Stimulated activated CD4-positive, alpha-beta T cell treated with anti-CD3 and anti-CD28 coated beads, Interleukin-2, amount 100 ng/mL, for 4 hours (primary cell): ENCODE measurements around the gene ASPSCR1.
A peak's percentile ranks its signal among the peaks of the same experiment; 100 is the strongest.

Experiments used
- DNase-seq: peaks from one replicate; pipeline ENCODE4 v3.0.0-alpha.2; 2020; ENCODE audit warnings: low read depth

The ASPSCR1 gene, protein sequence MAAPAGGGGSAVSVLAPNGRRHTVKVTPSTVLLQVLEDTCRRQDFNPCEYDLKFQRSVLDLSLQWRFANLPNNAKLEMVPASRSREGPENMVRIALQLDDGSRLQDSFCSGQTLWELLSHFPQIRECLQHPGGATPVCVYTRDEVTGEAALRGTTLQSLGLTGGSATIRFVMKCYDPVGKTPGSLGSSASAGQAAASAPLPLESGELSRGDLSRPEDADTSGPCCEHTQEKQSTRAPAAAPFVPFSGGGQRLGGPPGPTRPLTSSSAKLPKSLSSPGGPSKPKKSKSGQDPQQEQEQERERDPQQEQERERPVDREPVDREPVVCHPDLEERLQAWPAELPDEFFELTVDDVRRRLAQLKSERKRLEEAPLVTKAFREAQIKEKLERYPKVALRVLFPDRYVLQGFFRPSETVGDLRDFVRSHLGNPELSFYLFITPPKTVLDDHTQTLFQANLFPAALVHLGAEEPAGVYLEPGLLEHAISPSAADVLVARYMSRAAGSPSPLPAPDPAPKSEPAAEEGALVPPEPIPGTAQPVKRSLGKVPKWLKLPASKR

DNA sequence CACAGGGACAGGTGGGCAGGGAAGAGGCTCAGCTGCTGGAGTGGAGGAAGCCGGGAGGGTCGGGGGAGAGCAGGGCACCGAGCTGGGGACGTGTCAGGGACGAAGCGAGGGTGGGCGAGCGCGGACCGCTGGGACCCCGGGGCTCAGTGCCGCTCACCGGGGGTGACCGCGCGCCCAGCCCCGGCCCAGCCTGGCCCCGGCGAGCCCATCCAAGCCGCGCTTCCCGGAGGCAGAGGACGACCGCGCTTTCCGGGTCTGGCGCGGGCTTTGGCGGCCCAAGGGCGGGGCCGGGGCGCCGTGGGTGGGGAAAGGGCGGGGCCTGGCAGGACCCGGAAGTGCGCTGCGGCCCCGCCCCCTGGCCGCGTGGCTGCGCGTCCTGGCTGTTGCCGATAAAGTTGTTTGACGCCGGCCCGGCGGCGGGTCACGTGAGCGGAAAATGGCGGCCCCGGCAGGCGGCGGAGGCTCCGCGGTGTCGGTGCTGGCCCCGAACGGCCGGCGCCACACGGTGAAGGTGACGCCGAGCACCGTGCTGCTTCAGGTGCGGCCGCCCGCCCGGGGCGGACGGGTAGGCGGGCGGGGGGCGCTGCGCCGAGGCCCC lies at the start of gene ASPSCR1:
Gene ASPSCR1, plus strand, starts transcription at position 419 of the 598 bp plus-strand sequence. Its CDS starts 18 bp downstream, at position 437.
- DNase-seq = peak; percentile 85

DNA sequence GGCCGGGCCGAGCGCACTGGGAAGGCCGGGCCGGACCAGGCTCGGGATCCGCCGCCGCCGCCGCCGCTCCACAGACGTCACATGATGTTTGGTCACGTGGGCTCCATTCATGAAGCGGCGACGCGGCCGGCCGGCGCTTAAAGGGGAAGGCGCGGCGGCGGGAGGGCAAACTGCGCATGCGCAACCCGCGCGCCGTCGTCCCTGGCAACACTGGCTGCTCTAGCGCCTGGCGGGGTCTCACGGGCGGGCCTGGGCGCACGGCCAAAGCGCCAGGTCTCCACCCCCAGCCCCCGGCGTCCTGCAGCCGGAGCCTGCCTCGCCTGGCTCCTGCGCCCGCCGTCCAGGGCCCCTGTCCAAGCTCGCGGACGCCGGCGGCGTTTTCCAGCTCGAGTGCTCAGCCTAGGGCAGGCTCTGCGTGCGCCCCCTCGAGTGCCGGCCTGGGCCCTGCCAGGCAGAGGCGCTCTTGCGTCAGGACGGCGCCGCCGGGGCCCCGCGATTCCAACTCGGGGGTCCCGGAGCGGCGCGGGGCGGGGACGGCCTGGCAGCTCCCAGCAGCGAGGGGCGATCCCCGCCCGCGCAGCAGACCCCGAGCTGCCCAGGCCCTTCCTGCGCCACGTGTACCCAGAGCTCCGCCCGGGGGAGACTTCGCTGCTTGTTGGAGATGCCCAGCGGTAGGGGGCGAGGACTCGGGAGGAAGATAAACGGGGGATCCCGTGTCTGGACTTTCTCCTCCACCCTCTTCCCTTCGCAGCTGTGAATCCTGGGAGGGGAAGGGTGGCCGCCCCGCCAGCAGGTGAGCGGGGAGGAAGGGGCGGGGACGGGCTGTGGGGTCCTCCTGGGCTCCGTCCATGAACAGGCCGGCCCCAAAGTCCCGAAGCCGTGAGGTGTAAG lies 49.5 kb upstream of the ASPSCR1 start, which contains the start of gene MAFG:
Gene MAFG, minus strand, starts transcription at position 83 of the 891 bp plus-strand sequence. CDS start 4,550 bp downstream, outside the sequence.
- DNase-seq = peak; percentile 82

DNA sequence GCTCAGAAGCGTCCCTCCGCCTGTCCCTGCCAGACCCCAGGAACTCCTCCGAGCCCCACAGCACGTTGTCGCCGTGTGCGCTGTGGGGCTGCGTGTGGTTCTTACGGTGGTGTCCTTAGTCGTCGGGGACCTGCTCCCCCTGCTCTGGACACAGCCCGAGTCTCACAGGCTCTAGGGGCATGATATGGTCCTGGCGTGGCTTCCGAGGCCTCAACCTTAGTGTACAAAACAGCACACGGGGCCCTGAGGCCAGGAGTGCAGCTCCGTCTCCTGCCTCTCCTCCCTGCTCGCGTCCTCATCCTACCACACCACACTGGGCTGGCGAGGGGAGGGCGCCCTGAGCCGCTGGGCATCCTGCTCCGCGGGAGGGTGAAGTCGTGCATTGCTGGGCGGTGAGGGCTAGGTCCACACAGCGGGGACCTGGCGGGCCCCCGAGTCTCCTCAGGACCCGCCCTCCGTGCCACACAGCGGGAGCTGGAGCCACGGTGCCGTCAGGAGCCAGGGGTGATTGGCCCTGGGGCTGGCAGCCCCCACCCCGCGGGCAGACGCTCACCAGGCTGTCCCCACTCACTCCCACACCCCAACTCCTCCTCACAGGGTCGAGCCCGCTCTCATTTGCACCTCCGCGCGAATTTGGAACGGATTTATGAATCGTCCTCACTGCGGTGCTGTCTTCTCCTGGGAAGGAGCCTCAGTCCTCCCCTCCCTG lies 48.7 kb upstream of the ASPSCR1 start:
- no peak for DNase-seq

DNA sequence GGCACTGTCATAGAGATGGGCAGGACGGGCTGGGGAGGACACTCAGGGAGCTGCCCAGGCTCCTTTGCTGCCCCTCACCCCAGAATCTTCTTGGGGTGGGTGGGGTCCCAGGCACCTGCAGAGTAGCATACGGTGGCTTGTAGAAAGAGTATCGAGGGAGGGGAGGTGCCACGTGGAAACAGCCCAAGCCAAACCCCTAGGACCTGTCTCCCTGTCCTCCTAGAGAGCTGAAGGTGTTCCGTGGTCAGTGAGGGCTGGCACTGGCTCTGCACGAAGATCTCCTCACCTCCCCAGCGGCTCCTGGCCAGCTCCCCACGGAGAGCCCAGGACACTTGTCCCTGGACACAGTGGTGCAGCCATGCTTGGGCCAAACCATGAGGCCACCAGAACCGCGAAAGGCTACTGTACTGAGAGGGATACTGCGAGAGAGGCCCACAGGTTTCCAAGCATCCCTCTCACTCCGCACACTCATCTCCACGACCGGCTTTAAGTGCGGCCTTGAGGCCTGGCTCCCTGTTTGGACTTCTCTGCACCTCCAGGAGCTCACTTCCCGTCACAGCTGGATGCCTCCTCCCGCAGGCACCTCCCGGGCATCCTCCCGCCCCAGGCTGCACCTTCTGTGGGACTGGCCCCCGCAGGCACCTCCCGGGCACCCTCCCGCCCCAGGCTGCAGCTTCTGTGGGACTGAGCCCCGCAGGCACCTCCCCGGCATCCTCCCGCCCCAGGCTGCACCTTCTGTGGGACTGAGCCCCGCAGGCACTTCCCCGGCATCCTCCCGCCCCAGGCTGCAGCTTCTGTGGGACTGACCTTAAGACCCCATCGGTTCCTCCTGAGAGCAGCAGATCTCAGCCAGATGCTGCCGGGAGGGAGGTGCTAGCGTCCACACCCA lies 47.9 kb upstream of the ASPSCR1 start:
- no peak for DNase-seq

DNA sequence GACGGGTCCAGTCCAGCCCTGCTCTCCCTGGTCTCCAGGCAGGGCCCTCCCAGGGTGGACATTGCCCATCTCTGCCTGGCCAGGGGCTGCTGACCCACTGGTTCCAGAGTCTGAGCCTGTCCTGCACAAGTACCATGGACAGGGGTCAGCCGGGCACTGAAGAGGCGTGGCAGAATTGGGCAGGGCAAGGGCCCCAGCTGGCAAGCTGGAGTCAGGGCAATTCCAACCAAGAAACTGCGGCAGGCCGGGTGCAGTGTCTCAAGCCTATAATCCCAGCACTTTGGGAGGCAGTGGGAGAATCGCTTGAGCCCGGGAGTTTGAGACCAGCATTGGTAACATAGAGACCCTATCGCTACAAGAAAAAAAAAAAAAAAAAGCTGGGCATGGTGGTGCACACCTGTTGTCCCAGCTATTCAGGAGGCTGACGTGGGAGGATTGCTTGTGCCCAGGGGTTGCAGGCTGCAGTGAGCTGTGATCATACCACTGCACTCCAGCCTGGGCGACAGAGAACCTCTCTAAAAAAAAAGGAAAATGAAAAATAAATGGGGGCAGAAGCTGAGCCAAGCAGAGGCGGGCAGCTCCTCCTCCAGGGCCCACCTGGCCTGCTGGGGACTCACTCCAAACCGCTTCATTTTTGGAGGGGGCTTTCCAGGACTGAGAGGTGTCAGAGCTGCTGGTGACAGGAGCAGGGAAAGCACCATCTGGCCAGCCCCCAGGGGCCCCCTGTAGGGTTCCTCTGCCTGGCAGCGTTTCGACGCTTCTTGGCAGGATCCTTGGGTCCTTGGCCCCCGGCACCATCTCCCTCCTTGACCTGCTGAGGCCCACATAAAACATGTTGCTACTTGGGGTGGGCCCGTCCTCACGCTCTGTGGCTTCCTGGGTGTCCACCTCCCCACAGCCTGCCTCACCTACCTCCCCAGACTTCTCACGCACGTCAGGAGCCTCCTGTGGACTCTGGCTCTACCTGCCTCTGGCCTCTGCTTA lies 47.0 kb upstream of the ASPSCR1 start:
- DNase-seq = no peak

DNA sequence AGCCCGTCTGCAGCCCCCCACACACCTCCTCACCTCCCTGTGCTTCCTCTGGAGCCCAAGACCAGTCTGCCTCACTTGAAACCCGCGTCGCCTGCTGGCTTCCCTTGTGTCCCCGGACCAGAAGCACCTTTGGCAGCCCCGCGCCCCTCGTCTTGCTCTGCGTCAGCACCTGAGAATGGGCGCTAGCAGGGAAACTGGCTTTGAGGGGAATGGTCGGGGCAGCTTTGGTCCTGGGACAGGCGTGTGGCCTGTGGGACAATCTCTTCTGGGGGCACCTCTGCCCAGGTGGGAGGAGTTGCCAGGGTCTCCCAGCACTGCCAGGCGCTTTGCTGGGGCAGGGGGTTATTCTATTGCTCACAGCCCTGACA lies 46.3 kb upstream of the ASPSCR1 start:
- no peak for DNase-seq

DNA sequence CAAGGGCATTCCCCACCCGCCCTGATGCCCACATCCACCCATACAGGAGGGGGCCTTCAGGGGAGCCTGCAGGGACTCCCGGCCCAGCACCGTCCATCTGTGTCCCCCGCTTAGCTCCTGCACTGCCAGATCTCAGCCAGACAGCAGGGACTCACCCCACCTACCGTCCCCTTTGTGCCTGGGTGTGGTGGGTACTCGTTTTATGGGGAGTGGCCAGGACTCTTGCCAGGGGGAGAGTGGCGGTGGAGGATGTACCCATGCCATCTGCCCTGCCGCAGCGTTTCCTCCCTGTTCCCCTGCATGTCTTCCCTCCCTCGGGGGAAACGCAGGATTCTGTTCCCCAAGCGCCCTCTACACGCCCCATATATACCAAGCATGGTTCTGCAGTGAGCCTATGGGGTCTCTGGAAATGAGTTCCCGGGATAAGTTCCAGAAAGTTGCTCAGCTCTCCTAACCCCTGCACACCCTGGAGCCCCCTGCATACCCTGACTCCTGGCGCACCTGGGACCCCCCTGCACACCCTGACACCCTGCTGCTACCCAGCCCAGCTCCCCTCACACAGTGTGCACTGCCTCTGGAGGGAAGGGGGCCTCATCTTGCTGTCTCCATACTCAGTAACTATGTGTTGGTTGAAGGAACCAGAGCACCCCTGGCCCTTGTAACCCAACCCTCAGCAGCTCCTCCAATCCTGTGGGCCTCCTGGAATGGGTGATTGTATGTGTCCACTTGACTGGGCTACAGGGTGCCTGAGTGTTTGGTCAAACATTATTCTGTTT lies 45.7 kb upstream of the ASPSCR1 start:
- DNase-seq = no peak

DNA sequence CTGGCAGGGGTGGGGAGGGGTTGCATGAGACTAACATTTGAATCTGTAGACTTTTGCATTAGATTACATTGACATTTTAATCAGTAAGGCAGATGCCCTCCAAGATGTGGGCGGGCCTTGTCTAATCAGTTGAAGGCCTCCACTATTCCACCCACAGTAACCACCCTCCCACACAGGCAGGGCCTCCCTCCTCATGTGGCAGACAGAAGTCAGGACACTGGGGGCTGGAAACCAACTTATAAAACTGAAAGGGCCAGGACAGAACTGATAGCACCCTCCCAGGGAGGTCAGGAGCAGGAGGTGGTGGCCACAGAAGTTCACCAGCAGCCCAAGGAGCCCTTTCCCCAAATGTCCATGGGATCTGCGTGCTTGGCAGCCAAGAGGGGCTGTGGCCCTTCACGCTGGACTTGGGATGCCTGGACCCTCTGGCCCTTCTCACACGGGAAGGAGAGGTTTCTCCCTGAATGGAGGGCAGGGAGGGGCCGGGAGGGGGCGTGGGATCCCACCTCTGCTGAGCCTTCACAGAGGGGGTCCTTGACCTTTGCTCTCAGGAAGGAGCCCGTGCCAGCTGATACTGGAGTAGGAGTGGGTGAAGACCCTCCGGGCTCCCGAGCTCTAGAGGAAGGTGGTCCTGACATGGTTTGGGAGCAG lies 45.0 kb upstream of the ASPSCR1 start:
- no peak for DNase-seq

DNA sequence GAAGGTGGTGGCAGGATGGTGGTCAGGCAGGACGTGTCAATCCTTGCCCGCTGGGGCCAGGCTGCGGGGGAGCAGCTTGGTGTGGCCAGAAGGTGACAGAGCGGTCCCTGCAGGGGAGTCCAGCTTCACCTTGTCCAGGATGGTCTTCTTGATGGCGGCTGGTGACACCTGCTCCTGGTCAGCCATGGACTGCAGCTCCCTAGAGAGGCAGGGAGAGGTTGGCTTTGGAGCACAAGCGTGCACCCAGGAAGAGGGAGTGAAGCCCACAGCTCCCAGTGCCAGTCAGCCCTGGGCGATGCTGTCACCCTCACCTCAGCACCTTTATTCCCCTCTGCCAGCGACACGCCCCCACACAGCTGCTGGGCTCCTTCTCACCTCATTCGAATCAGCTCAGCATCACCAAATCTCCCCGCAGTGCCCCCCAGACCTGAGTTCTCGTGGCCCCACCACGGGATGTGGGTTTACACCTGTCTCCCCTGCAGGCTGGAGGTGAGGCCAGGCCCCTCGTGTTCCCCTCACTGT lies 44.2 kb upstream of the ASPSCR1 start:
- DNase-seq = no peak

DNA sequence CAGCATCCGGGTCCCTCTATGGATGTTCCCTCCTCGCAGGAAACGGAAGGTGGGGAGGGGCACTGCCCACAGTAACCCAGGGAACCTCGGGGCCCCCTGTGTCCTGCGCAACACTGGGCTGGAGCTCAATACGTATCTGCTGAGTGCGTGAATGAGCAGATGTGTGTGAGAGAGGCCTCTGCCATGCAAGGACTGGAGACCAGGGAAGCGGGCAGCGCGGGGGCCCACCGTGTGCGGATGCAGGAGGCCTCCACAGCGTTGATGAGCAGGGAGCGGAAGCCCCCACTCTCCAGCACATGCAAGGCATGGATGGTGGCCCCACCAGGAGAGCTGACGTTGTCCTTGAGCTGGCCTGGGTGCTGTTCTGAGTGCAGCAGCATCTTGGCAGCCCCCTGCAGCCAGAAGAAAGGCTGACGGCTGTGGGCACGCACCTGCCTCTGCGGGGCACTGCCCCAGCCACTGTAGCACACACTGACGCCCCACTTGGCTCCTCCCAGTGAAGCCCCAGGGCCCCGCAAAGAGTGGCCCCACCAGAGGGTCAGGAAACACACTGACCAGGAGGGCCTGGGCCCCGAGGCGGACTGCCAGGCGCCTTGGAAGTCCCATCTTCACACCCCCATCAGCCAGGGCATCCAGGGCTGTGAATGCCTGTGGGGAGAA lies 43.2 kb upstream of the ASPSCR1 start:
- DNase-seq = no peak

DNA sequence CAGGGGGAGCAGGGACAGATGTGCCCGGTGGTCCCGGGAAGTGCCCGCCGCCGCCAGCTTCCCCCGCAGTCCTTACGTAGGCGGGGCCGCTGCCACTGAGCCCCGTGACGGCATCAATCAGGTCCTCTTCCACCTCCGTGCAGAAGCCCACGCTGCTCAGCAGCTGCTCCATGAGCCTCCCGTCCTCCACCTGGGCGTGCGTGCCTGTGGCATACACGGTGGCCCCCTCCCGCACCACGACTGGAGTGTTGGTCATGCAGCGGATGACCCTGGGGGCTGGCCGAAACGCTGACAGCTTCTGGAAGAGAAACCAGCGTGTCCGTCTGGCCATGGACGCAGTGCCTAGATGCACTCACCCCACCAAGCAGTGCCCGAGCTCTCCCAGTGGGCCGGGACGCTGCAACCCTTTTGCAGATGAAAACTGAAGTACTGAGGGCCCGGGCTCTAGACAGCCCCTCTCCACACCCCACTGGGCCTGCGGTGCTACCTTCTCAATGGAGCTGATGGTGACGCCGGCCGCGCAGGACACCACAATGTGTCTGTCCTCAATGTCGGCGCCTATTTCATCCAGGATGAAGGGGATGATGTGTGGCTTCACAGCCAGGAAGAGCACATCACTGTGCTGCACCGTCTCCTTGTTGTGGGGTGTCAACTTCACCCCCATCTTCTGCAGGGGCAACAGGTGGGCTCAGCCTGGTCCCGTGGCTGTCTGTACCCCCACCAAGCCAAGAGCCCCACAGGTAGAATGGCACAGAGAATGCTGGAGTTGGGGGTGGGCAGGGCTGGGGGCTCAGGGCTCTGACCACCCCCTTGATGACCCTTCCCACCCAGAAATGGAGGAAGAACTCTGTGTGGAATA lies 42.4 kb upstream of the ASPSCR1 start:
- no peak for DNase-seq

DNA sequence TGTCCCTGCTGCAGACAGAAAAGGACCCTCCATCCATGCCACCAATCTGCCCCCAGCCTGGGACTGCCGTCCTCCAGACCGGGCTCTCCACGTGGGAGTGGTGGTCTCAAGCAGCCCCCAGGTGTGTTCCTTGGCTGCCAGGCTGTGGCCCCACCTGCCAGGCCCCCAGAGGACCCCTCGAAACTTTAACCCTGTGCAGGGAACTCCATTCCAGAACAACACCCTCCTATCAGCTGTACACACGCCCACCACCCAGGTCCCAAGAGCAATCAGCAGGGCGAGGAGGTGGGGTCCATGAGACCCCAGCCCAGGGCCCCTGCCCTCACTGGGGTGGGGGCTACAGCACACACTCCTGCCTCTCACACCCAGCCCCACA lies 41.7 kb upstream of the ASPSCR1 start:
- DNase-seq = no peak

DNA sequence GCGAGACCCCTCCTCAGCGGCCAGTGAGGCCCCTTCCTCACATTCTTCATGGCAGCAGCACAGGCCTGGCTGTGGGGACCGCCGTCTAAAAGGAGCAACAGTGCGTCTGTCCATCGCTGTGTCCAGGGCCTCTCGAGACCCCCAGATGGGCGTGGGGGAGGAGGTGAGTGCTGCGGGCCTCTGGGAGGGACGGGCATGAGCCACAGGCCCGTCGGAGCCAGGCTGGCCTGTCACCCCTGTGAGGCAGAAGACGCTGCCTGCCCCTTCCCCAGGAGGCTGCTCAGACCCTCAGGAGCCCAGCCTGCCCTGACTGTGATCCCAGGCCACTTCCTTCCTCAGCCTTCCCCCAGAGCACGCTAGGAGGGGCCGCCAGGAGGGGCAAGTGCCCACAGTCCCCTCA lies 38.2 kb upstream of the ASPSCR1 start:
- DNase-seq = no peak

DNA sequence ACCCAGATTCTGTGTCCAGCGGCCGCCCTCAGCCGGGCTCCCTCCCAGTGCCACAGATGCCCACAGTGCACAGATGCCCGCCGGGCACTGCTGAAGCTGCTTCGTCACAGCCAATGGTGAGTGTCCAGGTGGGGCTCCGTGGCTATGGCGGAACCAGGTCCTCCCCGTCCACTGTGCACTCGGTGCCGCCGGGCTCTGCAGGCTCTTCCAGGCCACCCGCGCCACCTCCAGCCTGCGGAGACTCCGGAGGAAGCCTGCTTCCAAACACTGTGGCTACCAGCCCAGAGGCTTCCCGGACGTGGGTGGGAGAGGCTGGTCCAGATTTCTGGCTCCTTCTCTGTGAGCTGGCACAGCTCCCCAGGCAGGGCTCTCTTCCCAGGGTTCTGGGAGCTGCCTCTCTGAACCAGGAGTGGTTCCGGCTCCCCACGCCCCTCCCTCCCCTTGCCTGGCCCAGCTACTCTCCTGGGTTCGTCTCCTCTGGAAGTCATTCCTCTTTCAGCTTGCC lies 37.5 kb upstream of the ASPSCR1 start:
- DNase-seq = no peak

DNA sequence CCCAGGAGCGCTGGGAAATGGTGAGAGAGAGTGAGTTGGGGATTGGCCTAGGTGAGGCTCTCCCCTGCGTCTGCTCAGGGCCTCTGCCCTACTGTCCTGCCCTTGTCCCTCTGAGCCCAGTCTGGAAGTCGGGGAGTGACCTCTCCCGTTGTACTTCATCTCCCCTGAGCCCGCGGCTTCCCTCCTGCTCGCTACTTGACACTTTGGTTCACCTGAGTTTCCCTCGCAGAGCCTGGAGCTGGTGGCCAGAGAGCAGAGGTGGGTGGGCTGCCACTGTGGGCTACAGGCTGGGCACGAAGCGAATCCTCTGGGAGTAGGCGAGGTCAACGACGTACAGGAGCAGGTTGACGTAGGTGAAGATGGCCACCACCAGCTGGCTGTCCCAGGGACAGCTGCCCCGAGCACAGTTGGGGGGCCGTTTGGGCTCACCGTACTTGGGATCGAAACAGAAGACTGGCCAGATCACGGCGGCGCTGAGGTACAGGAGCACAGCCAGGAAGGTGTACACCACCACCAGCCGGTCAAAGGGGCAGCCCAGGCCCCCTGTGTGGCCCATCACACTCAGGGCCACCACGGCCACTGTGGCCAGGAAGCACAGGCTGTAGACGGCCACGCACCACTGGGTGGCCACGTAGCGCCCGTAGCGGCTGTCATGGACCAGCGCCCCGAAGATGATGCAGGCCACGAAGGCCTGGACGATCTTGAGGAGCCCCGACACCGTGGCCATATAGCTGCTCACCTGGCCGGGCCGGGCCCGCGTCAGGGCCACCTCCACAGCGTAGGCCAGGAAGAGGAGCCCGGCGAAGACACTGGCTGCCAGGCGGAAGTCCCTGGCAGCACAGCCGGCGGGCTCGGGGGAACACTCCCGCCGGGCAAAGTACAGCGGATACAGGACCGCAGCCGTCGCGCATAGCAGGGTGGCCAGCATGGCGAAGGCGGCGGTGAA lies 36.6 kb upstream of the ASPSCR1 start:
- no peak for DNase-seq
